ENCODE data around the gene XRCC3. TPM values are rescaled to one million over a fixed set of nuclear protein-coding genes. Genes with fewer than 3 reads are reported as not detected.

Gene XRCC3
- total RNA-seq, 2 donors from 2014 or later, result 6.9 to 8.3 TPM

DNA sequence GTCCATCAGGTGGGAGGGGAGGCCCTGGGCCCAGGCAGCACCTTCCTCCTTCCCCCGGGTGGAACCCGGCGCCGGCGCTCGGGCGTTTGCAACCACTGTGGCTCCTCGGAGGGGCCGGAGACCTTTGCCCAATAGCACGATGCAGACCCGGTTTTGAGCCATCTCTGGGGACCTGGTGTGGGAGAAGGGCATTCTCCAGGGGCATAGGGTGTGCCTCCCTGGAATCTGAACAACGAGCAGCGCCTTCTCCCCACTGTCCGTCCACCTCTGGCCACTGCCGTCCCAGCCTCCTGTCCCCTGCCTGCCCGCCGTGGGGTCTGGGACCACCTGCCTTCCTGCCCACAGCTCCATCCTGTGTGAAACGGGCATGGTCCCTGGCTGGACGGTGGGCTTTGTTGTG is 12.9 kb upstream of the XRCC3 start:
- Mint-ChIP-seq H3K27me3 (no peaks in the 10 kb centered on the region), H3K27ac (no peak overlapping the region), H3K36me3 (ENCODE audit: low read depth) (no peaks in the 10 kb centered on the region), H3K4me3 (no peak overlapping the region), H3K4me1 (no peaks in the 10 kb centered on the region)
- no peaks in the 10 kb centered on the region for H3K9me3 ChIP-seq (ENCODE audit: control insufficient read depth, low read length, poor library complexity, severe bottlenecking)
- ATAC-seq, result no peak
- DNase-seq, result no peak

DNA sequence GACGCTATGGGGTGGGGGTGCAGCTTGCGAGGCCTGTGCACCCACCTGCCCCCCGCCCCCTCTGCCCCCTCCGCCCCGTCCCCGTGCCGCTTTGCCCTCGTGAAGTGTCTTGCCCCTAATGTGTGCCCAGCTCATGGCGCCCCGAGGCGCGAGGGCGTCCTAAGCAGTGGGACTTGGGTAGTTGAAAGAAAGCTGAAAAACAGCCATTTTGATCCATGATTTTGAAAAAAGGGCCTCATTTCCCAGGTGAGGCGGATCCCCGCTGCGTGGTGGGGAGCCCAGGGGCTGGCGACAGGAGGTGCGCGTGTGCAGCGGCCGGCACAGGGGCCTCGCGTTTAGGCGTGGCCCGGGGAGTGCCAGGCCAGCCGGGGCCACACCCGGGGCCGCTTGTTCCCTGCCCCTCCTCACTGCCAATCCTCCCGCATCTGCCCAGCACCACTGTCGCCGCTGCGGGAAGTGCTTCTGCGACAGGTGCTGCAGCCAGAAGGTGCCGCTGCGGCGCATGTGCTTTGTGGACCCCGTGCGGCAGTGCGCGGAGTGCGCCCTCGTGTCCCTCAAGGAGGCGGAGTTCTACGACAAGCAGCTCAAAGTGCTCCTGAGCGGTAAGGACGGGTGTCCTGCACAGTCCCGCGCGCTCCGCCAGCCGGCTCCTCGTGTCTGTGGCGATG is 12.2 kb upstream of the XRCC3 start:
- no peak for DNase-seq
- H3K27ac Mint-ChIP-seq, result no peak overlapping the region
- no peaks in the 10 kb centered on the region for H3K9me3 ChIP-seq (ENCODE audit: control insufficient read depth, low read length, poor library complexity, severe bottlenecking)
- no peaks in the 10 kb centered on the region for H3K4me1 Mint-ChIP-seq
- no peaks in the 10 kb centered on the region for H3K27me3 Mint-ChIP-seq
- no peak overlapping the region for H3K4me3 Mint-ChIP-seq
- no peak for ATAC-seq
- H3K36me3 Mint-ChIP-seq (ENCODE audit: low read depth), result no peaks in the 10 kb centered on the region

DNA sequence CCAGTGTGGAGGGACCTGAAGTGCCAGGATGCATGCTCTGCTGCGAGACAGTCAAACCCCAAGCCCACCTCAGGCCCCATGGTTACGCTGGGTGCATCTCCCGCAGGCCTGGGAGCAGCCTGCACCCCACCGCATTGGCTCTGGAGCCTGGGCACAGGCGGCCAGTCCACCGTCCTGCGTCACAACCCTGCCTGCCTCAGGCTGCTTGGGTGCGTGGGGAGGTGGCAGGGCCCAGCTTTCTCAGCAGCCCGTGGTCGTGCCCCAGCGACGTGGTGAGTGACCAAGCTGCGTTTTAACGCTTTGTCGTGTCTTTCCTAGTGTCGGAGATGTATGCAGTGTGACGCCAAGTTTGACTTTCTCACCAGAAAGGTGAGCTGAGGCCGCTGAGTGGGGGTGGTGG is 11.2 kb upstream of the XRCC3 start:
- no peak for DNase-seq
- no peak for ATAC-seq
- H3K27ac Mint-ChIP-seq, result no peak overlapping the region
- H3K27me3 Mint-ChIP-seq, result no peaks in the 10 kb centered on the region
- no peaks in the 10 kb centered on the region for H3K36me3 Mint-ChIP-seq (ENCODE audit: low read depth)
- H3K4me1 Mint-ChIP-seq, result peaks cover 2% of the 10 kb centered on the region
- H3K9me3 ChIP-seq (ENCODE audit: control insufficient read depth, low read length, poor library complexity, severe bottlenecking), result no peaks in the 10 kb centered on the region
- H3K4me3 Mint-ChIP-seq, result no peak overlapping the region

DNA sequence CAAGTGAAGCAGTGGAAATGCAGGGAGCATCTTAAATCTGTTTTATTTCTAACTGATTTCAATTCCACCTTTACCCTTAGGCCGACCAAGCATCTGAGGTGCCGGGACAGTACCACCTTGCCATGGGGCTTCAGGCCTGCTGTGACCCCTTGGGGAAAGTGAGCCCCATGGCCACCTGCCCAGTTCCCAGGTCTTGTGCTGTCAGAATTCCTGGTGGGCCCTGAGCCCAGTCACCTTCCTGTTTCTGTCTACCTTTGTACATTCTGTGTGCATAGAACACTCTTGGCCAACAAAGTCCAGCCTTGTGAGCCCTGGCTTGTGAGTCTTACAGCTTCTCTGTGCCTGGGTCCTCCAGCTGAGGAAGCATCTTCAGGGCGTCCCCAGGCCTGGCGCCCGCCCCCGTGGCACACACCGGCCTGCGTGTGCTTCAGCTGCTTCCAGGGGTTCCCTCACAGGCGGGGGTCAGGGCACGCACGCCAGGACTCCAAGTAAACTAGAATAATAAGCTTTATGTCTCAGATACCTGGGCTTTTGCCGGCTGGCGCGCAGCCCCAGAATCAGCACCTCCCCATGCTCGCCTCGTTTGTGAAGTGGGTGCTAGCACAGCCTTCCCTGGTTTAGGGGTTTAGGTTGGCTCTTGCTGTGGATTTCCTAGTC is 10.6 kb upstream of the XRCC3 start:
- Mint-ChIP-seq H3K4me1 (peaks cover 4% of the 10 kb centered on the region), H3K4me3 (no peak overlapping the region), H3K27ac (no peak overlapping the region), H3K27me3 (no peaks in the 10 kb centered on the region), H3K36me3 (ENCODE audit: low read depth) (no peaks in the 10 kb centered on the region)
- ATAC-seq, result no peak
- DNase-seq, result no peak
- no peaks in the 10 kb centered on the region for H3K9me3 ChIP-seq (ENCODE audit: control insufficient read depth, low read length, poor library complexity, severe bottlenecking)

DNA sequence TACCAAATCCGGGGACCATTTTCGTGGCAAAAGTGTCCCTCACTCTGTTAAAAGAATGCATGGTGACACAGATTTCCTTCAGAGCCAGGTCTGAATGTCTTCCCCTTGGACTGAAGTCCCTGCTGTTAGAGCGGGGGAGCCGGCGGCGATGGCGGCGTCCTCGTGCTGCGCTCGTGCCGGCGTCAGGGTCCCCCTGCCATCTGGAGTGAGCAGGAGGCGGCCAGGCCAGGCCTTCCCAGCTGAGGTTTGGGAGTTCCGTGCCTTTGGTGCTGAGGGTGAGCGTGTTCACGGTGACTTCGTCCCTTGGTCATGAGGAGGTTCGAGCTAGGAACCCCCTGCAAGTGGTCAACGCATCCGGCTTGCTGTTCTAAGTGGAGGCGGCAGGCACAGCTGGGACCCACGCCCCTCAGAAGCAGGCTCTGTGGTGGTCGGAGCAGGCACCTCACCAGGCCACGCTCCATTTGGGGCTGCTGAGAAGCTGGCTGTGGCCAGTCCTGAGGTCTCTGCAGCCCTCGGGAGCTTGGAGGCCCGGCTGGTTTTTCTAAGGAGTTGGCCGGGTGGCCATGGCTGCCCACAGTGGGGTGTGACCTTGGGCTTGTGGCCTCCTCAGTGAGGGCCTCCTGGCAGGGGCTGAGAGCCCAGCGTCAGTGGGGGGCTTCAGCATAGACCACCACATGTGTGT is 9.9 kb upstream of the XRCC3 start:
- Mint-ChIP-seq H3K27ac (peak overlapping the region; percentile 27), H3K27me3 (no peaks in the 10 kb centered on the region), H3K36me3 (ENCODE audit: low read depth) (no peaks in the 10 kb centered on the region), H3K4me3 (no peak overlapping the region), H3K4me1 (peaks cover 4% of the 10 kb centered on the region)
- DNase-seq (no peak), ATAC-seq (no peak)
- no peaks in the 10 kb centered on the region for H3K9me3 ChIP-seq (ENCODE audit: control insufficient read depth, low read length, poor library complexity, severe bottlenecking)

DNA sequence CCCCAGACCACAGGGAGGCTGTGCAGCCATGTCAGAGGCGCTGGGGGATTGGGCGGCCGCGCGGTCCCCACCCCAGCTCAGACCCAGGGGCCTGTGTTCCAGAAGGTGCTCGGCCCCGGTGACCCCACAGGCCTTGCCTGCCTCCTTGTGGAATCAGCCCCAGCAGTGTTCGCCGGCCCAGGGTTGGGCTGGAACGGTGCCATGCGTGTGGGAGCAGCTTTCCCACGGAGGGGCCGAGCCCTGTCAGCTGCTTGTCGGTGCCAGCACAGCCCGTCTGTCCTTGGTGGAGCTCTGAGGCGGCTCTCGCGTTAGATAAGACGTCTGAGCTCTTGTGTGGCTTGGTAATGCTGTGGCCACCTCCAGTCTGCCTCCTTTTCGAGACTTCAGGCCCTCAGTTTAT is 8.9 kb upstream of the XRCC3 start:
- Mint-ChIP-seq H3K4me3 (no peak overlapping the region), H3K27me3 (no peaks in the 10 kb centered on the region), H3K27ac (no peak overlapping the region), H3K36me3 (ENCODE audit: low read depth) (no peaks in the 10 kb centered on the region), H3K4me1 (peaks cover 11% of the 10 kb centered on the region)
- ATAC-seq, result no peak
- H3K9me3 ChIP-seq (ENCODE audit: control insufficient read depth, low read length, poor library complexity, severe bottlenecking), result no peaks in the 10 kb centered on the region
- no peak for DNase-seq

DNA sequence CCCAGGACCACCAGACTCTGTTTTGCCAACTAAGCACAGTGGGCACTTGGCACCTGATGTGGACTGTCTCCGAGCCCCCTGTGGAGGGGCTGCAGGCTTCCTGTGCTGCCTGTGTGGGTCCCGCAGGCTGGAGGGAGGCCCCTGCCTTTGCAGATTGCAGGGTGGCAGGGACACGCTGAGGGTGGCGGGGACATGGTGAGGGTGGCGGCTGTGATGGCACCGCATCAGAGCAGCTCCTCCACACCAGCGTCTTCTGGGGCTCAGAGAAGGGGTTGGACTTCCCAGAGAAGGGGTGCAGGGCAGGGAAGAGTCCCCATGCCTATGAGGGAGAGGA is 8.5 kb upstream of the XRCC3 start:
- H3K9me3 ChIP-seq (ENCODE audit: control insufficient read depth, low read length, poor library complexity, severe bottlenecking), result no peaks in the 10 kb centered on the region
- Mint-ChIP-seq H3K4me1 (peaks cover 12% of the 10 kb centered on the region), H3K27me3 (no peaks in the 10 kb centered on the region), H3K36me3 (ENCODE audit: low read depth) (no peaks in the 10 kb centered on the region), H3K4me3 (no peak overlapping the region), H3K27ac (no peak overlapping the region)
- ATAC-seq (no peak), DNase-seq (no peak)

DNA sequence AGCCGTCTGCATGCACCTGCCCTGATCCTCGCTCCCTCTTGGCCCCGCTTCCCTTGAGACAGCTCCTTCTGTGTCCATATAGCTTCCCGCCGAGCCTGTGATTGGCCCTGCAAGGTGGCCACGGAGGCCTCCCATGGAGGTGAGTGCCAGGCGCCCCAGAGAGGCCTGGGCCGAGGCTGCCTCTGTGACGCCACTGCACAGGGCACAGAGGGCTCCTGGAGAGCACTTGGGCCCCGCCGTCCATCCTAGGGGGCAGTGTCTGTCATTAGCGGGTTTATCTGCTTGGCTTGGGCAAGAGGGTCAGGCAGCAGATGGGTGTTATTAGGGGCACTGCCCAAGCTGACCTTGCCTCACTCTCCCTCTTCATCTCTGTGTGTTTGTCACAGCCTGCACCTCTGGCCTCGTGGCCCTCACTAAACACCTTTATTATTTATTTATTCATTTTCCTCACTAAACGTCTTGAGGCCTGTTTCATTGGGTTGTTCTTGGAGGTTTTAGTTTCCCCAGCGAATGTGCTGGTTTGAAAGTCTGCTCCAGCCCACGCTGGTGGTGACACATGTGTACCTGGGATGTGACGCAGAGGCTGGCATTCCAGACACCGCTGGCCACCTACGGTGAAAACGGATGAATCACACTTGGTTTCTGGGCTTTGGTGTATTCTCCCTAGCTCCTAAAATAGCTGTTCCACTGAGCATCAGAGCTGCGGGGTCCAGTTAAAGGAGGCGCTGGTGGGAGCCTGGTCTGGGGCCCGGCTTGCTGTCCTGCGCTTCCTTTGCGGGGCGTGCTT is 6.3 kb upstream of the XRCC3 start:
- no peaks in the 10 kb centered on the region for H3K9me3 ChIP-seq (ENCODE audit: control insufficient read depth, low read length, poor library complexity, severe bottlenecking)
- H3K27me3 Mint-ChIP-seq, result no peaks in the 10 kb centered on the region
- peak overlapping the region; percentile 75 for H3K27ac Mint-ChIP-seq
- no peak for DNase-seq
- H3K36me3 Mint-ChIP-seq (ENCODE audit: low read depth), result no peaks in the 10 kb centered on the region
- no peak overlapping the region for H3K4me3 Mint-ChIP-seq
- peaks cover 27% of the 10 kb centered on the region for H3K4me1 Mint-ChIP-seq
- ATAC-seq, result no peak

DNA sequence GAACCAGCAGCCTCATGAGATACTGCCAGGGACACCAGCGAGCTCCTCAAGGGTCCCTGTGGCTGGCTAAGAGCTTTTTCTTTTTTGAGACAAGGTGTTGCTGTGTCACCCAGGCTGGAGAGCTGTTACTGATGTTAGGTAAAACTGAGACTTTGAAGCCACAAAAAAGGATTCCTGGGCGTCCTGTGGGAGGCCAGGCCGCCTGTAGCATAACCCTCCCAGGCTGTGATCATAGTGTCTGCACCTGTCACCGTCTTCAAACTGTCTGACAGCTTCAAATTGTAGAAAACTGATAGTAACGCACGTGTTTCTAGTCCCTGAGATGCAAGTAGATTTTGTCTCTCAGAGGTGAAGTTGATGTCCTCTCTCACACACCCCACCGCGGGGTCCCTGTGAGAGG is 4.5 kb upstream of the XRCC3 start:
- Mint-ChIP-seq H3K4me1 (peaks cover 31% of the 10 kb centered on the region), H3K27me3 (no peaks in the 10 kb centered on the region), H3K4me3 (no peak overlapping the region), H3K27ac (no peak overlapping the region), H3K36me3 (ENCODE audit: low read depth) (peaks cover 3% of the 10 kb centered on the region)
- ATAC-seq (no peak), DNase-seq (no peak)
- H3K9me3 ChIP-seq (ENCODE audit: control insufficient read depth, low read length, poor library complexity, severe bottlenecking), result no peaks in the 10 kb centered on the region

DNA sequence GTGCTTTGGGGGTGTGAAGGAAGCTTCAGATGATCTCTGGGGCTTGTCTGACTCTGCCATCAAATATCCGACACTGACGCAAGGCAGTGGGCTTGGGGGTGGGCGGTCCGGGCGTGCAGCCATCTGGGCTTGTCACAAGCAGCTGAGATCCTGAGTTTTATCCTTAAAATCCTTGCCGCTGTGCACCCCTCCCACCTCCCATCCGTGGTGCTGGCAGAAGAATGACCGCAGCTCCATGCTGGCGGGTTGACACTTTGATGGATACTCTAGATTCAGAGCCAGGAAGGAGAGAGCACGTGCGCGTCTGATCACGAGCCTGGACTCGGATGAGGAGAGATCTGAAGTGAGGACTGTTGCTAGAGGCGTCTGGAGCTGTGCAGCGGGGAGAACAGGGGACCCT is 3.3 kb upstream of the XRCC3 start:
- no peaks in the 10 kb centered on the region for H3K9me3 ChIP-seq (ENCODE audit: control insufficient read depth, low read length, poor library complexity, severe bottlenecking)
- H3K27me3 Mint-ChIP-seq, result no peaks in the 10 kb centered on the region
- no peak for DNase-seq
- no peak overlapping the region for H3K4me3 Mint-ChIP-seq
- H3K36me3 Mint-ChIP-seq (ENCODE audit: low read depth), result peaks cover 3% of the 10 kb centered on the region
- no peak overlapping the region for H3K27ac Mint-ChIP-seq
- no peak for ATAC-seq
- H3K4me1 Mint-ChIP-seq, result peaks cover 34% of the 10 kb centered on the region

DNA sequence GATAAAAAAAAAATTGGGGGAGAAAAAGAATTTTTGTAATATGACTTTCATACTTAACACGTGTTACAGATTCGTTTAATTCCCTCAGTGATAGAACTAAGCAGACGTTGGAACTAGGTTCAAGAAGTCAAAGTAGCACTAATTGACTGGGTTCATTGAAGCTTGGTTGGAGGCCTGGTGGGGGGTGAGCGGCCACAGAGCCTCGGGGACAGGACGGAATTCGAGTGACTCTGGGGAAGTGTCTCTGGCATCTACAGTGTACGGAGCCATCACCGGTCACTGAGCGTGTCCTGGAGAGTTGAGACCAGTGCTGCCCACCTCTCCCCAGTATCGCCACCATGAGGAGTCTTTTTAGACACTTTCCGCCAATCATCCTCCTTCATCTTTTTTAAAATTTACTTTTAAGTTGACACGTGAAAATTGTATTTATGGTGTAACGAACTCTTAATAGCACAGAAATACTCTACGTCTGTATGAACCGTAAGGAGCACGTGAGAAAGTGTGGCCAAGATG is 1.7 kb upstream of the XRCC3 start:
- no peak overlapping the region for H3K27ac Mint-ChIP-seq
- H3K4me3 Mint-ChIP-seq, result peak overlapping the region; percentile 88
- peaks cover 3% of the 10 kb centered on the region for H3K36me3 Mint-ChIP-seq (ENCODE audit: low read depth)
- H3K9me3 ChIP-seq (ENCODE audit: control insufficient read depth, low read length, poor library complexity, severe bottlenecking), result no peaks in the 10 kb centered on the region
- peaks cover 39% of the 10 kb centered on the region for H3K4me1 Mint-ChIP-seq
- ATAC-seq (no peak), DNase-seq (no peak)
- no peaks in the 10 kb centered on the region for H3K27me3 Mint-ChIP-seq

DNA sequence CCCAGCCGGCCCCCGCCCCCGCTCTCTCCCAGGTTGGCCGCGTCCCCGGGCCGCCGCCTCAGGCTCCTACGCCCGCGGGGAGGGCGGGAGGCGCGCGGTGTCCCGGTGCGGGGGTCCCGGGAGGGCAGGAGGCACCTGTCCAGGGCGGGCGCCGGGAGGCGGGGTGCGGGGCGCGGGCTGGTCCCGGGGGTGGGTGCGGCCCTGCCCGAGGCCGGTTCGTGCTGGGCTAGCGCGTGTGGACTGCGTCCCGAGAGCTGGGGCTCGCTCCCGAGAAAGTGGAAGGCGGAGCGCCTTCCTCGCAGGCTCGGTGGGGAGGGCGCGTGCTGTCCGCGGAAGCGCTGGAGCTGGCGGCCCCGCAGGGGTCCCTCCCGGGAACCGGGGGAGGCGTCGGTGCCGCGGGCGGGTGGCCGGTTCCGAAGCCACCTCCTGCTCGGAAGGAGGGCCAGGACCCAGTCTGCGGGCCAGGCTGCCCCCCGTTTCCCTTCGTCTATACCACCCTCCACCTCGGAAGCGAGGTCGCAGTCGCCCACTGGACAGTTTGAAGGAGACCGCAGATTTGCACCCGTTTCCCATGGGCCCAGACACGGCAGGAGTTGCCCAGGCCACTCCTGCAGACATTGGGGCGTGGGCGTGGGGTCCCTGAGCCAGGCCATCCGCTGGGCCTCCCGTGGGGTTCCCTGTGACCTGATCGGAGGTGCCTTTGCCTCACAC is 995 bp upstream of the XRCC3 start:
- Mint-ChIP-seq H3K36me3 (ENCODE audit: low read depth) (peaks cover 3% of the 10 kb centered on the region), H3K4me3 (peak overlapping the region; percentile 98), H3K27ac (no peak overlapping the region), H3K27me3 (no peaks in the 10 kb centered on the region), H3K4me1 (peaks cover 38% of the 10 kb centered on the region)
- ATAC-seq (no peak), DNase-seq (peak in 1 of 3 donors; percentile 20)
- no peaks in the 10 kb centered on the region for H3K9me3 ChIP-seq (ENCODE audit: control insufficient read depth, low read length, poor library complexity, severe bottlenecking)
